ENCODE measurements around the gene EGF. TPM values are rescaled to one million over a fixed set of nuclear protein-coding genes. Genes with fewer than 3 reads are reported as not detected.

The EGF gene
- polyA plus RNA-seq, 2 donors, result 0.10 to 0.25 TPM

Other genes starting within 250 kb of the EGF start
- gene CASP6, start 209.4 kb upstream of the EGF start, polyA plus RNA-seq, result 10 to 100 TPM in 1 of 2 donors, 1 to 10 TPM in 1; 7.2 to 11.2 TPM
- 10 to 100 TPM in 1 of 2 donors, 1 to 10 TPM in 1; 5.5 to 24.8 TPM for gene PLA2G12A, start 182.8 kb upstream of the EGF start, polyA plus RNA-seq
- 1 to 10 TPM; 5.7 to 7.9 TPM for gene CFI, start 110.9 kb upstream of the EGF start, polyA plus RNA-seq
- gene GAR1, start 97.1 kb upstream of the EGF start, polyA plus RNA-seq, result 10 to 100 TPM; 15.9 to 23.1 TPM
- gene RRH, start 84.9 kb upstream of the EGF start, polyA plus RNA-seq, result under 1 TPM; 0.06 to 0.07 TPM
- gene LRIT3, start 64.8 kb upstream of the EGF start, polyA plus RNA-seq, result under 1 TPM; 0.11 to 0.24 TPM